ENCODE results near the gene LACC1. TPM values are rescaled to one million over a fixed set of nuclear protein-coding genes. Genes with fewer than 3 reads are reported as not detected.

LACC1 gene
- total RNA-seq, 1 donor from 2014 or later = 2.3 TPM

- H3K9me3 ChIP-seq (replicated peaks) = no peaks in the 10 kb centered on the region
- no peak overlapping the region for H3K4me3 ChIP-seq
- TF ChIP-seq CTCF (IDR thresholded peaks at IDR 0.05; ENCODE audit: borderline replicate concordance) = peak; percentile 86
- no peak overlapping the region for H3K27ac ChIP-seq (replicated peaks)
- no peak for DNase-seq
- peaks cover 18% of the 10 kb centered on the region for H3K4me1 ChIP-seq
- H3K36me3 ChIP-seq = no peaks in the 10 kb centered on the region
- no peaks in the 10 kb centered on the region for H3K27me3 ChIP-seq (ENCODE audit: low read depth)
- intact Hi-C loops (cut with micrococcal nuclease) = loop anchor here (2.0 to 5.0 kb wide), 3 partner anchors 147 to 565 kb away; no protein-coding TSS in a partner anchor
These were observed 25.8 kb downstream of the LACC1 start for GRCh38 chr13:43905435-43906031.

- Histone ChIP-seq H3K4me1 (peaks cover 40% of the 10 kb centered on the region), H3K36me3 (no peaks in the 10 kb centered on the region), H3K27ac (replicated peaks) (peak overlapping the region; percentile 53), H3K4me3 (no peak overlapping the region), H3K9me3 (replicated peaks) (no peaks in the 10 kb centered on the region), H3K27me3 (ENCODE audit: low read depth) (no peaks in the 10 kb centered on the region)
- TF ChIP-seq CTCF (IDR thresholded peaks at IDR 0.05; ENCODE audit: borderline replicate concordance) = peak; percentile 69
- no peak for DNase-seq
- intact Hi-C loops (cut with micrococcal nuclease) = loop anchor here (5.0 kb wide), 1 partner anchor 144 kb away; no protein-coding TSS in a partner anchor
These were observed 28.7 kb downstream of the LACC1 start for GRCh38 chr13:43908156-43909126.

GRCh38 chr13:43910856-43911255 lies 31.2 kb downstream of the LACC1 start:
- intact Hi-C loops (cut with micrococcal nuclease) = no loop called here
- H3K27ac ChIP-seq (replicated peaks) = peak overlapping the region; percentile 54
- no peak for DNase-seq
- no peak overlapping the region for H3K4me3 ChIP-seq
- H3K27me3 ChIP-seq (ENCODE audit: low read depth) = no peaks in the 10 kb centered on the region
- no peak for TF ChIP-seq CTCF (IDR thresholded peaks at IDR 0.05; ENCODE audit: borderline replicate concordance)
- no peaks in the 10 kb centered on the region for H3K9me3 ChIP-seq (replicated peaks)
- H3K36me3 ChIP-seq = no peaks in the 10 kb centered on the region
- H3K4me1 ChIP-seq = peaks cover 37% of the 10 kb centered on the region

- H3K4me3 ChIP-seq = no peak overlapping the region
- no peaks in the 10 kb centered on the region for H3K36me3 ChIP-seq
- intact Hi-C loops (cut with micrococcal nuclease) = no loop called here
- no peak for TF ChIP-seq CTCF (IDR thresholded peaks at IDR 0.05; ENCODE audit: borderline replicate concordance)
- no peak for DNase-seq
- H3K27ac ChIP-seq (replicated peaks) = peak overlapping the region; percentile 54
- H3K4me1 ChIP-seq = peaks cover 36% of the 10 kb centered on the region
- H3K9me3 ChIP-seq (replicated peaks) = no peaks in the 10 kb centered on the region
- no peaks in the 10 kb centered on the region for H3K27me3 ChIP-seq (ENCODE audit: low read depth)
These were observed 31.6 kb downstream of the LACC1 start for GRCh38 chr13:43911278-43911677.

- Histone ChIP-seq H3K4me1 (peaks cover 36% of the 10 kb centered on the region), H3K4me3 (no peak overlapping the region), H3K9me3 (replicated peaks) (no peaks in the 10 kb centered on the region), H3K36me3 (no peaks in the 10 kb centered on the region), H3K27ac (replicated peaks) (peak overlapping the region; percentile 54), H3K27me3 (ENCODE audit: low read depth) (no peaks in the 10 kb centered on the region)
- intact Hi-C loops (cut with micrococcal nuclease) = no loop called here
- no peak for DNase-seq
- TF ChIP-seq CTCF (IDR thresholded peaks at IDR 0.05; ENCODE audit: borderline replicate concordance) = no peak
These were observed 32.2 kb downstream of the LACC1 start for GRCh38 chr13:43911871-43912270.
